ENCODE measurements around the gene KCNN1.

DNA sequence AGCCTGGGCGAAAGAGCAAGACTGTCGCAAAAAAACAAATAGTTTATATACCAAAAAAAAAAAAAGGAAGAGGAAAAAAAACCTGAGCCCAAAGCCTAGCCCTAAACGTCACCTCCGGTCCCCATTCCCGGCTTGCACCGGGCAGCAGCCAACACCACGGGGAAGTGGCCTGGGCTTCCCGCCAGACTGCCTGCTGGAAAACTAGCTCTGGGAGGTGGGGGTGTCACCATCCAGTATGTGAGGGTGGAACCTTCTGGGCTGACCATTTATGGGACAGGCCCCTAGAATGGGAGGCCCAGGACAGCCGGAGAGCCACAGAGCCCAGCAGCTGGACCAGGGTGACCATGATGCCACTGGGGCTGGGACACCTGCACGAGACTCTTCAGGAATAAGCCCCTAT lies 82.5 kb downstream of the KCNN1 start:
- TF ChIP-seq, protein P1, sequence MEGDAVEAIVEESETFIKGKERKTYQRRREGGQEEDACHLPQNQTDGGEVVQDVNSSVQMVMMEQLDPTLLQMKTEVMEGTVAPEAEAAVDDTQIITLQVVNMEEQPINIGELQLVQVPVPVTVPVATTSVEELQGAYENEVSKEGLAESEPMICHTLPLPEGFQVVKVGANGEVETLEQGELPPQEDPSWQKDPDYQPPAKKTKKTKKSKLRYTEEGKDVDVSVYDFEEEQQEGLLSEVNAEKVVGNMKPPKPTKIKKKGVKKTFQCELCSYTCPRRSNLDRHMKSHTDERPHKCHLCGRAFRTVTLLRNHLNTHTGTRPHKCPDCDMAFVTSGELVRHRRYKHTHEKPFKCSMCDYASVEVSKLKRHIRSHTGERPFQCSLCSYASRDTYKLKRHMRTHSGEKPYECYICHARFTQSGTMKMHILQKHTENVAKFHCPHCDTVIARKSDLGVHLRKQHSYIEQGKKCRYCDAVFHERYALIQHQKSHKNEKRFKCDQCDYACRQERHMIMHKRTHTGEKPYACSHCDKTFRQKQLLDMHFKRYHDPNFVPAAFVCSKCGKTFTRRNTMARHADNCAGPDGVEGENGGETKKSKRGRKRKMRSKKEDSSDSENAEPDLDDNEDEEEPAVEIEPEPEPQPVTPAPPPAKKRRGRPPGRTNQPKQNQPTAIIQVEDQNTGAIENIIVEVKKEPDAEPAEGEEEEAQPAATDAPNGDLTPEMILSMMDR (IDR thresholded peaks at IDR 0.05): no peak
- no peak for TF ChIP-seq POLR2A (IDR thresholded peaks at IDR 0.05)
